CD4-positive, alpha-beta memory T cell (primary cell): Measurements from ENCODE around the gene TCAF1. TPM values are rescaled to one million over a fixed set of nuclear protein-coding genes. Genes with fewer than 3 reads are reported as not detected.
"Not testable (repeated sequence)": the region's sequence is repeated elsewhere in the genome, so short reads cannot be mapped to it uniquely, and the experiment has no call there.

Experiments
- CTCF ChIA-PET: fragments of 350-600 bp; sonication (Branson Sonifier 250); formaldehyde crosslinking; loops from one replicate; lab custom pipeline; 2021; ENCODE audit warnings: inconsistent platforms; ENCODE audit not compliant: partially characterized antibody; lab: Charles Lee
- POLR2A ChIA-PET: fragments of 350-600 bp; sonication (Branson Sonifier 250); formaldehyde crosslinking; loops from one replicate; lab custom pipeline; 2021; ENCODE audit not compliant: partially characterized antibody; lab: Charles Lee
- DNase-seq, 5 donors: peaks; one replicate each; pipeline versions ENCODE4 v3.0.0 to v3.0.0-alpha.2; 2020 to 2022; ENCODE audit warnings: mixed read lengths in 1 of 5
- H3K27ac ChIP-seq: one replicate; pipeline ENCODE4 v1.7.0; 2013; ENCODE audit warnings: low read depth, low read length
- H3K27me3 ChIP-seq: 2 replicates; pipeline ENCODE4 v1.7.0; 2013; ENCODE audit warnings: mild to moderate bottlenecking, low read length, moderate library complexity; ENCODE audit not compliant: insufficient read depth
- H3K36me3 ChIP-seq: 2 replicates; pipeline ENCODE4 v1.7.0; 2013; ENCODE audit warnings: mild to moderate bottlenecking, low read length, moderate library complexity; ENCODE audit not compliant: insufficient read depth
- H3K4me1 ChIP-seq: 2 replicates; pipeline ENCODE4 v1.7.0; 2013; ENCODE audit warnings: mild to moderate bottlenecking, low read length, moderate library complexity; ENCODE audit not compliant: insufficient read depth
- H3K4me3 ChIP-seq, 2 donors: one replicate each; pipeline ENCODE4 v1.7.0; 2013; ENCODE audit warnings: low read length in 2 of 2, mild to moderate bottlenecking in 1 of 2
- H3K9me3 ChIP-seq, 2 donors: one replicate each; pipeline ENCODE4 v1.7.0; 2013; ENCODE audit warnings: low read length in 2 of 2, control low read depth in 1 of 2; ENCODE audit not compliant: control insufficient read depth in 1 of 2
- H3K27ac Mint-ChIP-seq, 7 donors: one replicate each; pipeline ENCODE4 v1.8.0; 2020 to 2021; ENCODE audit warnings: mixed read lengths in 7 of 7, mild to moderate bottlenecking in 6 of 7, inconsistent platforms in 3 of 7, moderate library complexity in 3 of 7
- H3K27me3 Mint-ChIP-seq, 2 donors: one replicate each; pipeline ENCODE4 v1.8.0; 2020 to 2021; ENCODE audit warnings: mixed read lengths in 2 of 2
- H3K36me3 Mint-ChIP-seq, 2 donors: one replicate each; pipeline ENCODE4 v1.8.0; 2020 to 2021; ENCODE audit warnings: mixed read lengths in 2 of 2, inconsistent platforms in 1 of 2, mild to moderate bottlenecking in 1 of 2
- H3K4me1 Mint-ChIP-seq, 4 donors: one replicate each; pipeline ENCODE4 v1.8.0; 2020 to 2021; ENCODE audit warnings: mixed read lengths in 4 of 4, mild to moderate bottlenecking in 1 of 4
- H3K4me3 Mint-ChIP-seq, 8 donors: one replicate each; pipeline ENCODE4 v1.8.0; 2020 to 2021; ENCODE audit warnings: mixed read lengths in 8 of 8, mild to moderate bottlenecking in 7 of 8, moderate library complexity in 6 of 8, inconsistent platforms in 3 of 8
- H3K9me3 Mint-ChIP-seq, 8 donors: one replicate each; pipeline ENCODE4 v1.8.0; 2020 to 2021; ENCODE audit warnings: mixed read lengths in 8 of 8, mild to moderate bottlenecking in 5 of 8, inconsistent platforms in 3 of 8, moderate library complexity in 1 of 8
- intact Hi-C: fragments of 100-400 bp; cut with micrococcal nuclease; formaldehyde crosslinking; loops from one replicate; pipeline ENCODE4 v1.15.1; 2023
- polyA plus RNA-seq, 2 donors: library from polyadenylated mRNA; unstranded; fragments of 300-500 nt; fragmentation: Illumina TruSeq; gene quantifications; one replicate each; pipeline ENCODE4 v1.2.3, GENCODE V29; 2021
- total RNA-seq, 2 experiments: library from RNA; stranded (reverse); gene quantifications; one replicate each; pipeline ENCODE4 v1.2.3, GENCODE V29; 2021

TCAF1 gene
- total and polyA plus RNA-seq, 4 experiments from 2014 or later, result 10.2 to 23.1 (median 16.2) TPM

DNA sequence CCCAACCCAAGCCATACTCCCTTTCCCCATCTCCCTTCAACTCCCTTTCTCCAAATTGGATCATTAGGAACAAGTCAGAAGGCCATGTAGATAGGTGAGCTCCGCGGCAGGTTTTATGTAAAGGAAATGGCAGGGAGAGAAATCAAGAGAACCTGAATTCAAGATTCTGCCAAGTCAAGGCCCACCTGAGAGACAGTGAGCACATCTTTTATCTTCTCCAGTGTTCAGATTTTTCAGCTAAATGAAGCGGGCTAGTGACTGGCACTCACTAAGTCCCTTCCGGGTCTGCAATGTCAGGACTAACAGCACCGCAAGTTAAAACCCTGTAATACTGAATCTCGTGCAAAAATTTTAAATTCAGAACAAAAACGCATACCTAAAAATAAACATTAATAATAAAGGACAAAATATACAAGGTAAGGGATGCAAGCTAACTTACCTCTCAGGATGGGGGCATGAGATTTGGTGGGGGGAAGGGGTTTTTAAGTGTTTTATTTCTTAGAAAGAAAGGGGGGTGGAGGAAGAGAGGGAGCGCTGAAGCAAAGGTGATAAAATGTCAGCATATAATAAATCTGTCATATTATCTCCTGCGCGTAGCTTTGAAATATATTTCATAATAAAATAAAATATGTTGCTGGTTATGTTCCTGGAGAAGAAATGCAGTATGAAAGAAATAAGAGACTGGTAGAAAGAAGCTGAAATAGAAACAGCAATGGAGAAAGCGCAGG is 17.6 kb downstream of the TCAF1 start:
- Histone ChIP-seq H3K4me1 (peaks cover 13% of the 10 kb centered on the region), H3K36me3 (no peaks in the 10 kb centered on the region), H3K4me3 (no peak overlapping the region), H3K27me3 (peaks cover 5% of the 10 kb centered on the region), H3K9me3 (no peaks in the 10 kb centered on the region), H3K27ac (no peak overlapping the region)
- H3K9me3 Mint-ChIP-seq, result peaks cover 0 to 7% (median 2%) of the 10 kb centered on the region in 8 donors
- POLR2A ChIA-PET, result no interaction called here
- peaks cover 5 to 23% of the 10 kb centered on the region in 2 donors for H3K36me3 Mint-ChIP-seq
- DNase-seq, result peak in 1 of 5 donors; percentile 2
- no peak overlapping the region for H3K27ac Mint-ChIP-seq
- peaks cover 11 to 27% of the 10 kb centered on the region in 2 donors for H3K27me3 Mint-ChIP-seq
- CTCF ChIA-PET, result interaction anchor here (1.0 kb wide), 1 partner anchor 243 kb away, joined by 3 read pairs; no protein-coding TSS in a partner anchor
- H3K4me3 Mint-ChIP-seq, result peak overlapping the region in 2 of 8 donors; percentile 17 to 22
- intact Hi-C loops, result no loop called here
- peaks cover 11 to 29% (median 11%) of the 10 kb centered on the region in 4 donors for H3K4me1 Mint-ChIP-seq

DNA sequence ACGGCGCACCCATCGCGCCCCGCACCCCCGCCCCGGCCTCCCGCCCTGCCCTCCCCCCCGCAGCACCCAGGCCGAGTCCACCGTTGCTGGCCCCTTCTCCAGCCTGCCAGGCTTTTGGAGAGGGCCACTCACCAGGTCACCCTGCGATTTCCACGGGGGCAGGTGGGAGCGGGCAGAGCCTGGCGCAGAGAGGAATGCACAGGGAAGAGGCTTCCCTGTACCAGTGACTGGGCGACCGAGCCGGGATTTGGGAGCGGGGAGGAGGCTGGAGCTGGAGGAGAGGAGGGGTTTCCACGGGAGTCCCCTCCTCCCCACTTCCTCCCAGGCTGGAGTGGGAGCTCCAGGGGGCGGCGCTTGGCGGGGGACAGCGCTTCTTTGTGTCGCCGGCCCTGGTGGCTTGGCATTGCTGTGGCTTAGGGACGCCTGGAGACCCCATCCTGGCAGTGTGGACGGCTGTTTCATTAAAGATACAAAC is 19.3 kb downstream of the TCAF1 start:
- Mint-ChIP-seq H3K36me3 (peaks cover 0 to 7% of the 10 kb centered on the region in 2 donors), H3K9me3 (no peaks in the 10 kb centered on the region), H3K27me3 (peaks cover 11 to 25% of the 10 kb centered on the region in 2 donors), H3K27ac (peak overlapping the region in 1 of 7 donors; percentile 61), H3K4me3 (peak overlapping the region in 3 of 8 donors; percentile 31 to 60 (median 55)), H3K4me1 (peaks cover 10 to 29% (median 11%) of the 10 kb centered on the region in 4 donors)
- POLR2A ChIA-PET, result no interaction called here
- intact Hi-C loops, result no loop called here
- H3K36me3 ChIP-seq, result no peaks in the 10 kb centered on the region
- peak in 1 of 5 donors; percentile 25 for DNase-seq
- H3K9me3 ChIP-seq, result no peaks in the 10 kb centered on the region
- no peak overlapping the region for H3K4me3 ChIP-seq
- no peak overlapping the region for H3K27ac ChIP-seq
- H3K4me1 ChIP-seq, result peaks cover 13% of the 10 kb centered on the region
- peaks cover 5% of the 10 kb centered on the region for H3K27me3 ChIP-seq
- CTCF ChIA-PET, result no interaction called here

DNA sequence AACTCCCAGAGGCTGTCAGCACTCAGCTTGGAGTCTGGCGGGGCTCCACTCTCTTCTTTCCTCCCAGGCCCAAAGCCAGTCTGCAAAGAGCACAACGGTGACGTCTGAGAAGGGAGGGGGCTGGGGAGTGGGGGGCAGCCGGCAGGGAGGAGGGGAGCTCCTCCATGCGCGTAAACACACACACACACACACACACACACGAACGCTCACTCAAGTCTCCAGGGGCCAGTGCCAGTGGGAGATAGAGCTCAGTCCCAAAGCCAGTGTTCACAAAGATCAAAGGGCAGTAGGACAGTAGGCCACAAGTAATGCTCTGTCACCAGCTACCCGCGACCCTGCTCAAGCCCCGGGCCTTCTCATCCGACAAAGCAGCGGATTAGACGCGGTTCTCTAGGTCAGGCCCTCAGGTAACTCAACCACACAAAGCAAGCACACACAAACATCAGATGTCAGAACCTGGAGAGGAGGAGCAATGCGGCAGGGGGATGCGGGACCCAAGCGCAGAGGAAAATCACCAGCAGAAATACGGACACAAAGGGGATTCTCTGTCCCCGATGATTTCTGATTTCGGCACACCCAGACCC is 19.9 kb downstream of the TCAF1 start:
- Mint-ChIP-seq H3K27ac (no peak overlapping the region), H3K9me3 (no peaks in the 10 kb centered on the region), H3K4me3 (peak overlapping the region in 3 of 8 donors; percentile 5 to 39 (median 33)), H3K27me3 (peaks cover 9 to 23% of the 10 kb centered on the region in 2 donors), H3K36me3 (peaks cover 0 to 7% of the 10 kb centered on the region in 2 donors), H3K4me1 (peaks cover 10 to 29% (median 11%) of the 10 kb centered on the region in 4 donors)
- intact Hi-C loops, result no loop called here
- H3K27ac ChIP-seq, result no peak overlapping the region
- ChIA-PET CTCF (no interaction called here), POLR2A (no interaction called here)
- H3K27me3 ChIP-seq, result peaks cover 5% of the 10 kb centered on the region
- no peaks in the 10 kb centered on the region for H3K36me3 ChIP-seq
- H3K9me3 ChIP-seq, result no peaks in the 10 kb centered on the region
- no peak overlapping the region for H3K4me3 ChIP-seq
- DNase-seq, result peak in 1 of 5 donors; percentile 7
- H3K4me1 ChIP-seq, result peaks cover 13% of the 10 kb centered on the region

DNA sequence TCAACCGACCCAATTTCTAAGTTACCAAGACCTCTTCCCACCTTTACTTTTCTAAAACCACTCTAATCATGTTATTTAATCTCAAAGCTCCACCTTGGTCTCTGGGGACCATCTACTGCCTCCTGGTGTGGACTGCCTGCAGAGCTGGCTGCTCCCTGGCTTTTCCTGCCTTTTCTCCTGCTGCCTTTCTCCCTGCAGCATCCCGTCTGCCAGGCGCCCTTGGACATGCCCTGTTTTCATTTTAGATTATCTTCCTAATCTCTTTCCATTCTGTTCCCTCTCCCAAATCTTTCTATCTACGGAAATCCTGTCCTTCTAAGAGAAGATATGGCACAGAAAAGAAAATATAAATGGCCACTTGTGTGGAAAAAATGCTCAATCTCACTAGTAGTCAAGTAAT is 23.1 kb downstream of the TCAF1 start:
- CTCF ChIA-PET, result interaction anchor here (0.6 to 0.7 kb wide), 2 partner anchors 9 to 14 kb away, joined by 3 read pairs; no protein-coding TSS in a partner anchor
- H3K4me3 Mint-ChIP-seq, result no peak overlapping the region
- peak in 1 of 5 donors; percentile 5 for DNase-seq
- no peaks in the 10 kb centered on the region for H3K9me3 Mint-ChIP-seq
- intact Hi-C loops, result no loop called here
- peaks cover 8 to 11% (median 9%) of the 10 kb centered on the region in 4 donors for H3K4me1 Mint-ChIP-seq
- no peak overlapping the region for H3K4me3 ChIP-seq
- no peaks in the 10 kb centered on the region for H3K27me3 ChIP-seq
- peak overlapping the region in 1 of 7 donors; percentile 6 for H3K27ac Mint-ChIP-seq
- POLR2A ChIA-PET, result no interaction called here
- H3K27ac ChIP-seq, result no peak overlapping the region
- H3K9me3 ChIP-seq, result no peaks in the 10 kb centered on the region
- no peaks in the 10 kb centered on the region for H3K36me3 ChIP-seq
- H3K36me3 Mint-ChIP-seq, result peaks cover 9 to 18% of the 10 kb centered on the region in 2 donors
- peaks cover 3 to 10% of the 10 kb centered on the region in 2 donors for H3K27me3 Mint-ChIP-seq
- peaks cover 7% of the 10 kb centered on the region for H3K4me1 ChIP-seq

DNA sequence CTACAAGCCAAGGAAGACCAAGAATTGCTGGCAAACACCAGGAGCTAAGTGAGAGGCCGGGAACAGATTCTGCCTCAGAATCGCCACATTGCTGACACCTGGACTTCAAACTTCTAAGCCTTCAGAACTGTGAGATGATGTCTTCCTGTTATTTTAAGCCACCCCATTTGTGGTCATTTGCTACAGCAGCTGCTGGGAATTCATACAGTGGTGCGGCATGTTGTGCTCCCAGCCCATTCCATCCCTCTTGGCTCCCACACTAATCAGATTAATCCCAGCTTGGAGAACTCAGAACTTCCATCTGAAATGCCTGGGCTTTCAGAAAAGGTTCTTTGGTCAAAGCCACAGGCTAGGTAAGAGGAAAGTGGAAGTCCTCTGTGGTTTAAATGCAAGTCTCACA is 24.9 kb downstream of the TCAF1 start:
- ChIA-PET CTCF (no interaction called here), POLR2A (no interaction called here)
- H3K4me3 ChIP-seq, result no peak overlapping the region
- H3K9me3 Mint-ChIP-seq, result no peaks in the 10 kb centered on the region
- H3K4me1 Mint-ChIP-seq, result peaks cover 0 to under 1% (median under 1%) of the 10 kb centered on the region in 4 donors
- no peak overlapping the region for H3K4me3 Mint-ChIP-seq
- no peaks in the 10 kb centered on the region for H3K9me3 ChIP-seq
- H3K27ac Mint-ChIP-seq, result no peak overlapping the region
- H3K27me3 ChIP-seq, result no peaks in the 10 kb centered on the region
- peaks cover 9 to 18% of the 10 kb centered on the region in 2 donors for H3K36me3 Mint-ChIP-seq
- intact Hi-C loops, result no loop called here
- H3K4me1 ChIP-seq, result no peaks in the 10 kb centered on the region
- DNase-seq, result no peak
- H3K27me3 Mint-ChIP-seq, result peaks cover 0 to under 1% of the 10 kb centered on the region in 2 donors
- no peaks in the 10 kb centered on the region for H3K36me3 ChIP-seq
- H3K27ac ChIP-seq, result no peak overlapping the region

DNA sequence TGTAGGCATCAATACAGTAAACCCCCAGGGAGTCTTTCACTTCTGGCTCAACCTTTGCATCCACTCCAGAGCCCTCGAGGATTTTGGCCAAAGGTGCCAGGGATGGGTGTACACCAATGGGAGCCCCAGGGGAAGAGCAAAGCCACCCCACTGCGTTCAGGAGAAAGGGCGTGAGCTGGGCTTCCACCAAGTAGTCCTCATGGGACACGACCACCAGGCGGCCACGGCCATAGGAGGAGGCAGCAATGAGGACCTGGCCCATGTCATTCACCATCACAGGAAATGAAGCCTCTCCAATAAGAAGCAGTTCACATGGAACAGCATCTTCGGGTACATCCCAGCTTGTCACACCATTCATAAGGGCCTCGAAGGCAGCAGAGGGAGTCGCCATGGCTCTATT is 25.8 kb downstream of the TCAF1 start:
- Histone ChIP-seq H3K36me3 (no peaks in the 10 kb centered on the region), H3K9me3 (no peaks in the 10 kb centered on the region), H3K27ac (no peak overlapping the region), H3K27me3 (no peaks in the 10 kb centered on the region), H3K4me1 (no peaks in the 10 kb centered on the region), H3K4me3 (no peak overlapping the region)
- H3K27me3 Mint-ChIP-seq, result no peaks in the 10 kb centered on the region
- peaks cover 9 to 14% of the 10 kb centered on the region in 2 donors for H3K36me3 Mint-ChIP-seq
- intact Hi-C loops, result no loop called here
- H3K4me1 Mint-ChIP-seq, result no peaks in the 10 kb centered on the region
- POLR2A ChIA-PET, result no interaction called here
- CTCF ChIA-PET, result no interaction called here
- H3K27ac Mint-ChIP-seq, result no peak overlapping the region
- H3K9me3 Mint-ChIP-seq, result no peaks in the 10 kb centered on the region
- H3K4me3 Mint-ChIP-seq, result no peak overlapping the region
- peak in 1 of 5 donors; percentile 9 for DNase-seq

DNA sequence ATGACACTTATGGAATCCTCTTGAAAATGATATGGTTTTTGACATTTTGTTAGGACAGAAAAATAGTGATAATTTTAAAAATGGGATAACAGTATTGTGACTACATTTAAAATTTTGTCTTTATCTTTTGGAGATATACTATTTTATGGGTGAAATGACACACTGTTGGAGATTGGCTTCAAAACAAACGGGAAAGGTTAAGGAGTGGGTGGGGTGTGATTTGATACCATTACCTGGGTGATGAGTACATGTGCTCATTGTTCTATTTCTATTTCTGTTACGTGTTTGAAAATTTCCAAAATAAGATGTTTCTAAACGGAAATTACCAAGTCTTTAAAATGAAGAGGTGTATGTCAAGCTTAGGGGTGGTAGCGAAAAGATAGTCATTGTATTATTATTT is 28.7 kb downstream of the TCAF1 start:
- H3K9me3 ChIP-seq, H3K4me1 Mint-ChIP-seq, H3K4me1 ChIP-seq, CTCF ChIA-PET, H3K27me3 ChIP-seq, H3K4me3 ChIP-seq, H3K9me3 Mint-ChIP-seq, H3K27ac ChIP-seq, H3K27me3 Mint-ChIP-seq, intact Hi-C loops, H3K4me3 Mint-ChIP-seq, POLR2A ChIA-PET, DNase-seq, H3K27ac Mint-ChIP-seq, H3K36me3 ChIP-seq: not testable (repeated sequence)
- H3K36me3 Mint-ChIP-seq, result peaks cover 9 to 14% of the 10 kb centered on the region in 2 donors
